GM20000 (cell line): ENCODE measurements around the gene NMNAT3.
"Not testable (repeated sequence)": the region's sequence is repeated elsewhere in the genome, so short reads cannot be mapped to it uniquely, and the experiment has no call there.

ENCODE experiments used
- DNase-seq: peaks from one replicate; pipeline ENCODE4 v3.0.0; 2012; ENCODE audit warnings: low spot score
- TF ChIP-seq, protein P1 (sequence below): IDR thresholded peaks from 2 replicates; pipeline ENCODE4 v1.5.1; 2012; ENCODE audit warnings: mild to moderate bottlenecking, control low read depth; ENCODE audit errors: extremely low read depth, missing control alignments

NMNAT3 gene

GRCh38 chr3:139586420-139587017 is 91.3 kb downstream of the NMNAT3 start:
- TF ChIP-seq, protein P1, sequence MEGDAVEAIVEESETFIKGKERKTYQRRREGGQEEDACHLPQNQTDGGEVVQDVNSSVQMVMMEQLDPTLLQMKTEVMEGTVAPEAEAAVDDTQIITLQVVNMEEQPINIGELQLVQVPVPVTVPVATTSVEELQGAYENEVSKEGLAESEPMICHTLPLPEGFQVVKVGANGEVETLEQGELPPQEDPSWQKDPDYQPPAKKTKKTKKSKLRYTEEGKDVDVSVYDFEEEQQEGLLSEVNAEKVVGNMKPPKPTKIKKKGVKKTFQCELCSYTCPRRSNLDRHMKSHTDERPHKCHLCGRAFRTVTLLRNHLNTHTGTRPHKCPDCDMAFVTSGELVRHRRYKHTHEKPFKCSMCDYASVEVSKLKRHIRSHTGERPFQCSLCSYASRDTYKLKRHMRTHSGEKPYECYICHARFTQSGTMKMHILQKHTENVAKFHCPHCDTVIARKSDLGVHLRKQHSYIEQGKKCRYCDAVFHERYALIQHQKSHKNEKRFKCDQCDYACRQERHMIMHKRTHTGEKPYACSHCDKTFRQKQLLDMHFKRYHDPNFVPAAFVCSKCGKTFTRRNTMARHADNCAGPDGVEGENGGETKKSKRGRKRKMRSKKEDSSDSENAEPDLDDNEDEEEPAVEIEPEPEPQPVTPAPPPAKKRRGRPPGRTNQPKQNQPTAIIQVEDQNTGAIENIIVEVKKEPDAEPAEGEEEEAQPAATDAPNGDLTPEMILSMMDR = no peak
- peak; percentile 47 for DNase-seq

DNA sequence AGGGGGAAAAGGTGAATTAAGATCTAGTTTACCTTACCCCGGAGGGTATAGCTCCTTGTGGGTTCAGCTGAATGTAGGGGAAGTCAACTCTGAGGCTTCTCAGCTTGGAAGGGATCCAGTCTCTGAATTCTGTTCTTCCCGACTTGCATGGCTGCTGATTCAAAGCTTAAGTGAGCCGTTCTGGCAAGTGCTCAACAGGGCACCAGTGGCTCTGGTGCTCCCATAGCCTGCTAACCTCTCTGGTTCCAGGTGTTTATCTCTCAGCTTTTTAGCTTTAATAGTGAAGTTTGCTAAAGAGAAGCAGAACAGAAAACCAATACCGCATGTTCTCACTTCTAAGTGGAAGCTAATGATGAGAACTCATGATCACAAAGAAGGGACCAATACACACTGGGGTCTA is 92.0 kb downstream of the NMNAT3 start:
- TF ChIP-seq, protein P1 = no peak
- no peak for DNase-seq

DNA sequence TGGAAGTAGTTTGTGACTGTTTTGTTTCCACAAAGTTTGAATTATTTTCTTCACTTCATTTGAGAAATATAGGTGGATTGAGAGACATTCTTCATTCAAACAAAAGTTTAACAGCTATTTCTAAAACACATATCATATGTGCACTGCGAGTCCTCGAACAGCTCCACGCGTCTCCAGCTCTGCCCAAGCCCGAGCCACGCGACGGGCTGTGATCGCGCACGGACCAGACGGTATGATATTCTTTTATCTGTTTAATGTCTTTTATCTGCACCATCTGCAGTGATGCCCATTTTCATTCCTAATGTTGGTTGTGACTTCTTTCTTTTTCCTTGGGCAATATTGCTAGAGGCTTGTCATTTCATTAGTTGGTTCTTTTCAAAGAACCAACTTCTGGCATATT is 94.1 kb downstream of the NMNAT3 start:
- DNase-seq = not testable (repeated sequence)

DNA sequence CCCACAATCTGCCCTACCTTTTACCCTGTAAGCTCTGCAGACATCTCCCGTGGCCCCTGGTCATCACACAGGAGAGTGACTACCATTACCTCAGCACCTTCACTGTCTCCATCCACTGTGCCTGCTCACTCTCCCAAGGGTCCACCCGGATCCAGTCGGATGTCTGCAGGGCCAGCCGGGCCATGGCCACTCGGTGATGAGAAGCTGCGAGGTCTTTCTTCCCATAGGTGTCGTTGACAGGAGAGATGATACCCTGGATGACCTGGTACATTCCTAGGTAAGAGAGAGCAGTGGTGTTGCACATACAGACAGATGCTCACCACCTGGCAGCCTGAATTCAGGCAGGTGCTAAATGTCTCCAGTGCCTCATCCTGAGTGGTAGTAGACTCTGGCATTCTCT is 99.0 kb downstream of the NMNAT3 start:
- no peak for DNase-seq

GRCh38 chr3:139577909-139578308 is 99.9 kb downstream of the NMNAT3 start:
- TF ChIP-seq, protein P1 = no peak
- no peak for DNase-seq

More for the DNA sequence above, 99.0 kb downstream of the NMNAT3 start:
- TF ChIP-seq, protein P1 = no peak

GRCh38 chr3:139577346-139577745 is 100.4 kb downstream of the NMNAT3 start:
- TF ChIP-seq, protein P1 = no peak
- DNase-seq = no peak

DNA sequence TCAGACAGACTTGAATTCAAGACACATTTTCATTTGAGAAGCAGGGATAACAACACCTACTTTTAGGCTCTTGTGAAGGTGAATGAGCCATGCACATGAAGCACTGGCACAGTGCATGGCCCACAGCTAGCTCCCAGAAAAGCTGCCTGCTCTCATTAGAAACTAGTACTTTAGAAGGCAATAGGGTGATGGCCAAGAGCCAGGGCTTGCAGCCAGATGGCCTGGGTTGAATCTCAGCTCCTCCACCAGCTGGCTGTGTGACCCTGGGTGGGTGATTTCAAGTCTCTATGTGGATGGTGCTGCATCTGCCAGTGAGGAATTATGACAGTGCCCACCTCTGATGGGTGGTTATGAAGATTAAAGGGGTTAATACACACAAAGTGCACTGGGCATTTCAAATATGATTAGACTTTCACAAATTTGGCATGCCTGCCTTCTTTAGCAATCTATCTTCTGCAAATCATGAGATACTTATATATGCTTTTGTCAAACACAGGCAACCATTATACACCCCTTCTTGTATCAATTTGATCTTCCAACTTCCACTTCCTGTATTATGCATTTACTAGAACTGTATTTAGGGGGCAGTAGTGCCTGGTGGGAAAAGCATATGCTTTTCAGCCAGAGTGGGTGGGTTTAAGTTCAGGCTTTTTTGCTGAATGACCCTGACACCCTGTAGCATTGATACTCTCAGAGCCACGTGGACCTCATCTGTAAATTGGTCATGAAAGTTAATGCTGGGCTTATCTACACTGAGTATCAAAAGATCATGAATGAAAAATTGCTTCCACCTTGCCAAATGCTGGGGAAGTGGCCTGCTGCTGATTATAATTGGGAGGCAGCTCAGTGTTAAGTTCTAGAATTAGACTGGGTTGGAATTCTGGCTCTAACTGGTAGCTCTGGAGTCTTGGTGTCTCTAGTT is 103.5 kb downstream of the NMNAT3 start:
- TF ChIP-seq, protein P1 = no peak
- no peak for DNase-seq
